ENCODE data around the gene SH2D1B.

- TF ChIP-seq POLR2A (IDR thresholded peaks at IDR 0.05) (no peak), CTCF (IDR thresholded peaks at IDR 0.05 in 8 of 11, conservative IDR thresholded peaks at IDR 0.05 in 3 of 11) (no peak)
These were observed 7.3 kb downstream of the SH2D1B start for GRCh38 chr1:162404550-162405160.

Measured in spleen (tissue), 7 donors.